IMR-90 (cell line): ENCODE results near the gene TRMO. TPM values are rescaled to one million over a fixed set of nuclear protein-coding genes. Genes with fewer than 3 reads are reported as not detected.

Experiments
- ATAC-seq: fragments of 200-7000 bp; cut with Tn5 transposase; 2 replicates; pipeline ENCODE4 v1.9.1; 2020; ENCODE audit warnings: low read depth, mild to moderate bottlenecking, moderate library complexity
- BruUV-seq: library from RNA; stranded (reverse); fragments of 400-500 nt; replicated peaks from 2 replicates; lab custom pipeline; 2021; lab: Mats Ljungman, UMichigan
- CTCF ChIA-PET: fragments of 300-600 bp; formaldehyde crosslinking; extraction: SDS; loops from one replicate; lab custom pipeline; 2021; ENCODE audit warnings: antibody characterized with exemption; lab: Yijun Ruan, JAX
- POLR2A ChIA-PET: fragments of 300-600 bp; sonication (Branson Sonifier 250); formaldehyde crosslinking; loops from one replicate; lab custom pipeline; 2022; ENCODE audit warnings: antibody characterized with exemption; ENCODE audit not compliant: unreplicated experiment; lab: Charles Lee
- DNase-seq: peaks from one replicate; pipeline ENCODE4 v3.0.0; 2013
- H2AFZ ChIP-seq: replicated peaks from 2 replicates; pipeline ENCODE3; 2013; ENCODE audit warnings: low read length, mild to moderate bottlenecking; ENCODE audit not compliant: poor library complexity
- H2AK5ac ChIP-seq: 2 replicates; pipeline ENCODE4 v1.6.1; 2013; ENCODE audit warnings: low read depth, low read length, inconsistent platforms
- H2AK9ac ChIP-seq: replicated peaks from 2 replicates; pipeline ENCODE3; 2013; ENCODE audit warnings: mild to moderate bottlenecking, low read depth, low read length, moderate library complexity; ENCODE audit not compliant: poor library complexity
- H2BK120ac ChIP-seq: 2 replicates; pipeline ENCODE4 v1.6.1; 2013; ENCODE audit warnings: low read depth, low read length, inconsistent platforms
- H2BK15ac ChIP-seq: 3 replicates; pipeline ENCODE4 v1.6.1; 2013; ENCODE audit warnings: low read depth, low read length, inconsistent platforms
- H2BK20ac ChIP-seq: 2 replicates; pipeline ENCODE4 v1.6.1; 2013; ENCODE audit warnings: low read depth, mild to moderate bottlenecking, inconsistent platforms, low read length, moderate library complexity
- H2BK5ac ChIP-seq: 2 replicates; pipeline ENCODE4 v1.6.1; 2013; ENCODE audit warnings: mild to moderate bottlenecking, low read depth, low read length, inconsistent platforms; ENCODE audit not compliant: poor library complexity, severe bottlenecking
- H3K14ac ChIP-seq: replicated peaks from 2 replicates; pipeline ENCODE4 v1.6.1; 2013; ENCODE audit warnings: low read depth, low read length, inconsistent platforms
- H3K18ac ChIP-seq: 2 replicates; pipeline ENCODE4 v1.6.1; 2013; ENCODE audit warnings: low read depth, low read length, control low read depth
- H3K23ac ChIP-seq: 2 replicates; pipeline ENCODE4 v1.6.1; 2013; ENCODE audit warnings: low read depth, low read length, inconsistent platforms
- H3K27ac ChIP-seq: 2 replicates; pipeline ENCODE4 v1.5.1; 2013; ENCODE audit warnings: mild to moderate bottlenecking, control low read depth, low read length; ENCODE audit not compliant: insufficient read depth
- H3K27me3 ChIP-seq: 2 replicates; pipeline ENCODE4 v1.6.1; 2013; ENCODE audit warnings: low read length; ENCODE audit not compliant: control insufficient read depth, insufficient read depth
- H3K36me3 ChIP-seq: 2 replicates; pipeline ENCODE4 v1.6.1; 2013; ENCODE audit warnings: low read length, mixed read lengths; ENCODE audit not compliant: control insufficient read depth, insufficient read depth
- H3K4ac ChIP-seq: 2 replicates; pipeline ENCODE4 v1.6.1; 2013; ENCODE audit warnings: low read depth, low read length, inconsistent platforms
- H3K4me1 ChIP-seq: 2 replicates; pipeline ENCODE4 v1.6.1; 2013; ENCODE audit warnings: low read length, mixed read lengths; ENCODE audit not compliant: control insufficient read depth, insufficient read depth
- H3K4me2 ChIP-seq: 2 replicates; pipeline ENCODE4 v1.6.1; 2013; ENCODE audit warnings: low read depth, mild to moderate bottlenecking, control low read depth, low read length, moderate library complexity
- H3K4me3 ChIP-seq: 2 replicates; pipeline ENCODE4 v1.5.1; 2013; ENCODE audit warnings: low read depth, mild to moderate bottlenecking, control low read depth, low read length, moderate library complexity; ENCODE audit not compliant: insufficient read depth
- H3K56ac ChIP-seq: 2 replicates; pipeline ENCODE4 v1.6.1; 2013; ENCODE audit warnings: low read length, inconsistent platforms; ENCODE audit not compliant: insufficient read depth; ENCODE audit errors: extremely low read depth
- H3K79me1 ChIP-seq, 2 experiments: 2 replicates each; pipeline ENCODE4 v1.6.1; 2013; ENCODE audit warnings: low read length in 2 of 2, inconsistent platforms in 1 of 2, low read depth in 1 of 2
- H3K9ac ChIP-seq: 2 replicates; pipeline ENCODE4 v1.6.1; 2013; ENCODE audit warnings: low read depth, low read length, control low read depth
- H3K9me1 ChIP-seq: 2 replicates; pipeline ENCODE4 v1.6.1; 2013; ENCODE audit warnings: low read length, inconsistent platforms; ENCODE audit not compliant: insufficient read depth
- H3K9me3 ChIP-seq: 2 replicates; pipeline ENCODE4 v1.6.1; 2013; ENCODE audit warnings: low read length; ENCODE audit not compliant: control insufficient read depth, insufficient read depth
- H4K20me1 ChIP-seq: 2 replicates; pipeline ENCODE4 v1.6.1; 2013; ENCODE audit warnings: low read length, inconsistent platforms; ENCODE audit not compliant: insufficient read depth
- H4K5ac ChIP-seq: 2 replicates; pipeline ENCODE4 v1.6.1; 2013; ENCODE audit warnings: mild to moderate bottlenecking, low read depth, low read length, control low read depth
- H4K8ac ChIP-seq, 2 experiments: 2 replicates each; pipeline ENCODE4 v1.6.1; 2013; ENCODE audit warnings: low read depth in 2 of 2, low read length in 2 of 2, control low read depth in 1 of 2, inconsistent platforms in 1 of 2
- H4K91ac ChIP-seq: 2 replicates; pipeline ENCODE4 v1.6.1; 2013; ENCODE audit warnings: low read depth, low read length, inconsistent platforms; ENCODE audit not compliant: insufficient read depth
- CHD1 ChIP-seq: IDR thresholded peaks from 2 replicates; pipeline ENCODE4 v1.6.1; 2012; ENCODE audit warnings: low read depth, low read length, improper control_type of control experiment
- ELK1 ChIP-seq: fragments of 150-350 bp; IDR thresholded peaks from 2 replicates; pipeline ENCODE4 v1.6.1; 2016; ENCODE audit warnings: low read depth, mild to moderate bottlenecking, low read length, moderate library complexity, borderline replicate concordance
- RAD21 ChIP-seq: IDR thresholded peaks from 2 replicates; pipeline ENCODE4 v1.6.1; 2012; ENCODE audit warnings: low read length, improper control_type of control experiment
- RFX5 ChIP-seq: IDR thresholded peaks from 2 replicates; pipeline ENCODE4 v1.8.0; 2012; ENCODE audit warnings: low read depth, mild to moderate bottlenecking, low read length, moderate library complexity
- SMC3 ChIP-seq: fragments of 150-350 bp; IDR thresholded peaks from 2 replicates; pipeline ENCODE4 v1.6.1; 2016; ENCODE audit warnings: low read depth, mild to moderate bottlenecking, antibody characterized with exemption, low read length, moderate library complexity
- WGBS, 2 experiments: methylation state at CpG; one replicate each; pipeline versions ENCODE4 v1.1.5 to v1.1.7; 2013; ENCODE audit warnings: missing lambda C conversion rate in 2 of 2; ENCODE audit not compliant: insufficient read length in 1 of 2; ENCODE audit errors: extremely low coverage in 2 of 2; 5-methylcytosine and 5-hydroxymethylcytosine counted together
- dilution Hi-C: fragments of 300-500 bp; cut with HindIII; formaldehyde crosslinking; loops from one replicate; pipeline ENCODE4 v1.14.3; 2018; ENCODE audit warnings: low sequenced_read_pairs; ENCODE audit not compliant: unreplicated experiment
- in situ Hi-C: fragments of 300-500 bp; cut with MboI; formaldehyde crosslinking; loops from 3 replicates; pipeline ENCODE4 v1.14.3; 2019; ENCODE audit warnings: low sequenced_read_pairs, inconsistent platforms, mixed read lengths
- intact Hi-C: fragments of 100-400 bp; cut with micrococcal nuclease; formaldehyde crosslinking; loops from 2 replicates; pipeline ENCODE4 v1.10.0; 2022
- polyA plus RNA-seq, 3 experiments: library from polyadenylated mRNA; depleted of rRNA; stranded (reverse); fragments of >200 nt; gene quantifications; 2 replicates each; pipeline ENCODE4 v1.2.3, GENCODE V29; 2012; ENCODE audit warnings: low replicate concordance in 1 of 3
- total RNA-seq: library from RNA; depleted of rRNA; stranded (reverse); fragments of >200 nt; gene quantifications from 2 replicates; pipeline ENCODE4 v1.2.3, GENCODE V29; 2012

Gene TRMO
- total and polyA plus RNA-seq, 2 of the 4 experiments (the other 2 are of a cell fraction): 10.2 to 19.9 TPM

- Histone ChIP-seq H2AFZ (no peak overlapping the region), H3K9ac (no peak overlapping the region), H3K18ac (no peak overlapping the region), H3K79me1 (0 out of 4 replicates have a peak, but pooled peaks cover 0 to 2% of the 10 kb centered on the region in 2 experiments), H4K8ac (no peak overlapping the region), H4K5ac (no peak overlapping the region), H3K14ac (no peak overlapping the region), H2AK9ac (no peak overlapping the region), H2BK15ac (no peak overlapping the region), H3K9me1 (no peaks in the 10 kb centered on the region; the same call in 1 of the 2 replicates), H3K27me3 (no peaks in the 10 kb centered on the region; the same call in 1 of the 2 replicates), H3K4me3 (no peak overlapping the region), H3K23ac (no peak overlapping the region), H4K91ac (no peak overlapping the region), H3K36me3 (no peaks in the 10 kb centered on the region), H3K4me2 (no peak overlapping the region), H3K56ac (no peak overlapping the region), H3K4me1 (no peaks in the 10 kb centered on the region), H4K20me1 (no peaks in the 10 kb centered on the region), H2AK5ac (no peak overlapping the region), H2BK20ac (no peak overlapping the region), H3K27ac (no peak overlapping the region), H3K4ac (no peak overlapping the region), H3K9me3 (peaks cover 6% of the 10 kb centered on the region), H2BK120ac (no peak overlapping the region), H2BK5ac (no peak overlapping the region)
- BruUV-seq: no TSS peak
- TF ChIP-seq RFX5 (no peak), RAD21 (no peak), SMC3 (no peak), ELK1 (no peak), CHD1 (no peak)
- dilution Hi-C loops (no loop called here), in situ Hi-C loops (no loop called here), intact Hi-C loops (loop anchor here (10.0 kb wide), 1 partner anchor 430 kb away; no protein-coding TSS in a partner anchor)
- WGBS, 2 experiments: no CpG with 5 or more reads among the region's 1 CpG
- ChIA-PET POLR2A (no interaction called here), CTCF (no interaction called here)
- ATAC-seq: no peak
- DNase-seq: no peak
These were observed 27.1 kb downstream of the TRMO start for GRCh38 chr9:97895211-97895610.
